Kidney capillary endothelial cell (primary cell): ENCODE measurements around the gene ARMC7.

ENCODE experiments used
- DNase-seq: peaks from one replicate; pipeline ENCODE4 v3.0.0-alpha.2; 2018; ENCODE audit warnings: low spot score

Gene ARMC7

DNA sequence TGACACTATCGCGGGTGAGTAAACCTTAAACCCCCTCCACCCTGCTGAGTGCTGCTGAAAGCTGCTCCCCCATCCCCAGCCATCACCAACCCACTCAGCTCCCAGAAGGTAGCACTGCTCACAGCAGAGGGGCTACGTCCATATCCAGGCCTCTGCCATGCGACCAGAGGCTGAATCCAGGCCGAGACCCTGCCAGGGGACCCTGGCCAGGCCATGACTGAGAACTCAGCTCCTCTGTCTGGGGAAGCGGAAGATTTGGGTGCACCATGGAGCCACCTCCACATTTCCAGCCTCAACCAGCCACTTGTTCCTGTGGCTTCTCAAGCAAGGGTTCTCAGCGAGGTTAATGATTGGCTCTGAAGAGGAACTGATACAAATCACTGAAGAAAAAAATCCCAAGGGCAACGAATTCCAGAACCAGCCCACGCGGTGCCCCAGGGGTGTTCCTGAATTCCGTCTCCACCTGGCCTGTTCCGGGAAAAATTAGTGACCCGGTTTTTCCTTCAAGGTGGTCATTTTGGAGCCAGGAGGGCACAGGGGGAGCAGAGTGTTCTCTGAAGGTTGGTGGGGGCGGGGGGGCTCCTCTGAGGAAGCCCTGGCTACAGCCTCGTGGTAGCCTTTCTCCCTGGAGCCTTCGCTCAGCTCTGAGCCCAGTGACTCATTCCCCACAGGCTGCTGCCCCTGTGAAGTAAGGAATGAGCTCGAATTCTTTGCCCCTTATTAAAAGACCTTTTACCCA, 31.3 kb upstream of the ARMC7 start:
- no peak for DNase-seq

DNA sequence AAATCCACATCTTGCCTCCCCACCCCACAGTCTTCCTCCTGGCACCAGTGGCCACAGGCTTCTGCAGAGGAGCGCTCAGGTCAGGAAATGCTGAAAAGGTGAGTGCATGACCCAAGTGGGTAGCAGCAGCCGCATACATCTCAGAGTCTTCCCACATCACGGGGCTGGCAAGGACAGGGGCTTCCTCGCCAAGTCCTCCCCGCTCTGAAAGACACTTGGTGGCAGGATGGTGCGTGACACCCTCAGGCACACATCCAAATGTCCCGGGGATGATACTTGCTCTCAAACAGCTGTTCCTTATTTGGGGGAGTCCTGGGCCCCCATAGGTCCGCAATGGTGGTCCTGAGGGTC, 30.8 kb upstream of the ARMC7 start:
- no peak for DNase-seq

DNA sequence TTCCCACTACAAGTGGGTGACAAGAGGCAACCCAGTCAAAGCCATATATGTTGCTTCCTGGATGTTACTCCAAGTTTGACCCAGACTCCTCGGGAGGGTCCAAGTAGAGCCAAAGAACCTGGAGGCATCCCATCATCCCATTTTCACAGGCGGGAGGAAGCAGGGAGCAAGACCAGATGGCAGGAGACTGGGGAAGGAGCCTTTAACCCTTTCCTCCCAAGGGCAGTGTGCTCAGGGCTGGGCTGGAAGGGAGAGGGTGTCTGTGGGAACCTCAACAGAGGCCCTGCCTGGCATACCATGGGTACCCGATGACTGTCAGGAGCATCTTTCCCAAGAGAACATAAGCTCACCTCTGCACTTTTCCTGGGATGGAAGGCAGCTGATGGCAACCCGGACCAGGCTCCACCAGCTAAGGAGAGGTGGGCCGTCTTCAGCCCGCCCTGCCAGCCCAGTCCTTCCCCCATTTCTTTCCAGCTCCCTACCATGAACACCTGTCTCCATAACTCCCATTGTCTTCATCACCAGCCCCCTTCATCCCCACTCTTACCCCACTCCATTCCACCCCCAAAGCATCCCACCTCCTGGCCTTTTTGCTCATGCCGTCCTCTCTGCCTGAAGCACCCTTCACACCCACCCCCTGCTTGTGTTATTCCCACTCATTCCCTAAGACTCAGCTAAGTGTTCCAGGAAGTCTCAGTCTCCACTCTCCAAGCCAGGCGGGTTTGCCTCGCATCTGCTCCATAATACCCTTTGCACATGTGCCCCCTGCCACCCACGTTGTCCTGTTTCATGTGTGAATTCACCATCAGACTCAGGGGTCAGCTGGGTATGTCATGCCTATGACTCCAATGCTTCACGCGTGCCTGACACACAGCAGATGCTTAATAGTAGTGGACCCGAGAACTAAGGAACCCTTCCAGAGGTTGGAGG, 27.9 kb upstream of the ARMC7 start:
- DNase-seq = no peak

DNA sequence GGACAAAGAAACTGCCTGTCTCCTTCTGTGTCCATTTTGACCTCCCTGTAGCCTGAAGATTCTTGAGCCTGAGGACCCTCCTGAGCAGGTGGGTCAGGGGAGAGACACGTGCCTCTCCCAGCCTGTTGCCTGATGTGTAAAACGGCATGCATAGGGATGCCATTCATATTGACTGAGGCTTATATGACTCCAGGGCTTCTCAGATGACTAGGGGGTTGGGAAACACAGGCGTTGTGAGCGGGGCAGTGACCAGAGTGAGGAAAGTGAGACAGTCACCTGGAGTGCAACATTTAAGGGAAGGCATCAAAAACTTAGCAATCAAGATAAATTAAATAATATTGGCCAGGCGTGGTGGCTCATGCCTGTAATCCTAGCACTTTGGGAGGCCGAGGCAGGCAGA, 27.1 kb upstream of the ARMC7 start:
- DNase-seq = no peak

DNA sequence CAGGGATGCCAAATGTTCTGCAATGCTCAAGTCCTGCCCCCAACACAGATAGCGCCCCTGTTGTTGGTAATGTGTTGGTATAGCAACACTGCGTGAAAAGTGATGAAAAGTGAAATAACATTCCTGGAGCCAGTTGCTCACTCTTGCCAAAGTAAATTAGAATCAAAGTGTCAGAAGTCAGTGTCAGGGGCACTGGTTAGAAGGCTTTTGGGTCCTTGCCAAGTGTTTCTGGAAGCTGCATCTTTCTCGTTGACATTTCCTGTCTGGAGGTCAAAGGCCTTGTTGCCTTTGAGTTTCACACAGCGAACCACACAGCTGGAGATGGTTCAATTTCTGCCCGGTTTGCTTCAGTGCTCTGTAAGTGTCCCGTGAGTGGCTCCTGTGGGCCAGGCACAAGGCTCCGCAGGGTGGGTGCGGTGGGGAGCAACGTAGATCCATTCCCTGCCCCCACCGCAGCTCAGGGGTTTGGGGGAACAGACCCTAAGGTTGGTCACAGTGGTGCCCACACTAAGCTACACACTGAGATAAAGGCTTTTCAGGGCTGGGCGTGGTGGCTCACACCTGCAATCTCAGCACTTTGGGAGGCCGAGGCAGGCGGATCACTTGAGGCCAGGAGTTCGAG, 25.6 kb upstream of the ARMC7 start:
- DNase-seq = peak; percentile 78

DNA sequence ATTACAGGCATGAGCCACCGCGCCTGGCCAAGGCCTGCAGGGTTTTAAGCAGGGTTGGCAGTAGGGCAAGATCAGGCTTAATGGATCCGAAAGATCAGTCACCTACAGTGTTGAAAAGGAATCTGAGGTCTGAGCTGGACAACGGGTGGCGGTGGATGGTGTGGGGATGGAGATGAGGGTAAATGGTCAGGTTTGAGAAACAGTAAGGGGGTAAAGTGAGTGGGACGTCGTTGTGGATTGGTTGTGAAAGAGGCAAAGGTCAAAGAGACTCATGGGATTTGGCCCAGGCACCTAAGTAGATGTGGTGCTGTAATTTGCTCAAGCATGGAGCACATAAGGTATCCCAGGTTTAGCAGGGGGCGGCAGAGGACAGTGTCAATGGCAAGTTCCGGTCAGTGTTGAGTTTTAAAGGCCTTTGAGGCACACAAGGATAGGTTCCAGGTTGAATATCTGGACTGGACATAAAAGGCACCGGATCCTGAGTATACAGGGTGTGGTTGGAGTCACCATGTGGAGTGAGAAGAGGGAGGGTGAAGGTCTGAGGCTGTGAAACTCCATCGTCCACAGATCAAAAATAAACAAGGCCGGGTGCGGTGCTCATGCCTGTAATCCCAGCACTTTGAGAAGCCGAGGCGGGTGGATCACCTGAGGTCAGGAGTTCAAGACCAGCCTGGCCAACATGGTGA, 23.1 kb upstream of the ARMC7 start:
- DNase-seq = no peak

DNA sequence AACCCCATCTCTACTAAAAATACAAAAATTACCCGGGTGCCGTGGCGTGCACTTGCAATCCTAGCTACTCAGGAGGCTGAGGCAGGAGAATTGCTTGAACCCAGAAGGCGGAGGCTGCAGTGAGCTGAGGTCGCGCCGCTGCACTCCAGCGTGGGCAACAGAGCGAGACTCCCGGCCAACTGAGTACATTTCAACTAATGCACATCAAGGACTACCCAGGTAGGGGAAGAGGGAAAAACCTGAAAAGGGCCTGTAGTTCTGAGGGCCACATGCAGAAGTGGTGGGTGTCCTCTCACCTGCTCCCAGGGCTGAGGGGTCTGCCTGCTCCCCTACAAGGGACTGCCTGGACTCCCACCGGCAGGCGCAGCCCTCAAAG, 22.6 kb upstream of the ARMC7 start:
- no peak for DNase-seq

DNA sequence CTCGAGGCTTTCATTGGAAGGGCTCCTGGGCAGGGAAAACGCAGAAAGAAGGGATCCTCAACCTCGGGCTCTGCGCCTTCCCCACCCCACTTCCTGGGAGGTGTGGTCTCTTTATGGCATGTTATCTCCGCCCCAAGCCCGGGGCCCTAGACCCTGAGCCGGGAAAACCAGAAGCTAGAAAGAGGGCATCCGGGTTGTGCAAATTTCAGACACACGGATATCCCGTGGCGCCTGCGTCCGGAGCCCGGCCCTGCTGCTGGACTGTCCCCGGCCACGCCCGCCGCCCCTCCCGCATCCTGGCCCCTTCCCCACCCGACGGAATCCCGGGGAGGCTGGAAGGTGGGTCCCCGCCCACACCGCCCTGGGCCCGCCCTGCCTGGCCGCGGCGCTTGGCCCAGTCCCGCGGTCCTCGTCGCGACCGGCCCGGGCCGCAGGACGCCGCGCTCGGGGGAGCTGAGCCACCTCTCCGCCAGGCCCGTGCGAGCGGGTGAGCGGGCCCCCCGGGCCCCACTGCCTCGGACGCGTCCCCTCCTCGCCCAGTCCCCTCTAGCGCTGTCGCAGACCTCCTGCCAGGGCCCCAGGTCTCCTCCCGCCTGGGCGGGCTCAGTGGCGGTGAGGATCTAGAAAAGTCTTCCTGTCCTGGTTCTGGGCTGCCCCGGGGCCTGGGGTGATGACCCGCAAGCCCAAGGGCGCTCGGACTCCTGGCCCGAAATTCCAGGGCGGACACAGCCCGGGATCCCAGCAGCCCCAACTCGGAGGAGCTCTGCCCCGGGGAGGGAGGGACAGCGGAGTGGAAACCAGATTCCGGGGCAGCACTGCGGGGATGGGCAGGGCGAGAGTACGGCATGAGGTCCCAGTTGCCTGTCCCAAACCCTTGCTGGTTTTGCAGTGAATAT, 22.0 kb upstream of the ARMC7 start, which contains the start of gene SLC16A5:
Gene SLC16A5 (plus strand): TSS at position 397 of the 896 bp plus-strand sequence. CDS start 5,683 bp downstream, outside the sequence.
- peak; percentile 87 for DNase-seq

DNA sequence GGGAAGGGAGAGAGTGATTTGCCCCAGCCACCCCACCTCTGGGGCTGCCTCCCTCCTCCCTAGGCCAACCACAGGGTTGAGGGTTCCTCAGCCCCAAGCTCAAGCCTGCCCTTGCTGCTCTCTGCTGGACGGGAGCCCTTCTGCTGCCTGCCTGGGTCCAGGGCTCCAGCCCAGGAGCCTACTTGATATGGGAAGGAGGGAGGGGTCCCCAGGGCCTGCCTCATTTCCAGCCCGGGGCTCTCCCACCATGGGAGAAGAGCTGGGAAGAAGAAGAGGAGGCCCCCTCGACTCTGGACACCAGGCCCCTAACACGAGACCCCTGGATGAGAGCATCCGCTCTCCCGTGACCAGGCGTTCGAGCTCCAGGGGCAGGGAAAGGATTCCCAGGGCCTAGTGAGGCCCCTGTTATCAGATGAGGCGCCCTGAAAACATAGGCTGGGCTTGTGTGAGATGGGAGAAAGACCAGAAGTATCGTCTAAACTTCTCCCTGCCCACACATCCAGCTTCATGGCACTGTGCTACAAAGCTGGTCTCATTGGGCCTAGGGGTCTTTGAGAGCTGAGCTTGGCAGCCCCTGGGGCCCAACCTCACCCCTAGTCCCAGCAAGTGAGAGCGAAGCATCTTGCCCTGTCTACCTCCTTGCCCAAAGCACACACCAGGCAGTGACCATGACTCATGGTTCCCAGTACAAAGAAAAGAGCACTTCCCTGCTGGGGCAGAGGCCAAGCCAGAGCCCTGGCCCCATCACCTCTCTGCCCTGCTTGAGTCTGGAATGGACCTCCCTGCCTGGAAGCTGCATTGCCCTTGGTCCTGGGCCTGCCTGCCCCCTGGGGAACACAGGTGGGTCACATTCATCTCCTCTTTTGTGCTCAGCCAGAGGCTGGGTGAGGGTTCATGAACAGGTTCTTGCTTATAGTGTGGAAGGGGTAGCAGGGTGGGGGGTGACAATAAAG, 21.0 kb upstream of the ARMC7 start:
- no peak for DNase-seq

DNA sequence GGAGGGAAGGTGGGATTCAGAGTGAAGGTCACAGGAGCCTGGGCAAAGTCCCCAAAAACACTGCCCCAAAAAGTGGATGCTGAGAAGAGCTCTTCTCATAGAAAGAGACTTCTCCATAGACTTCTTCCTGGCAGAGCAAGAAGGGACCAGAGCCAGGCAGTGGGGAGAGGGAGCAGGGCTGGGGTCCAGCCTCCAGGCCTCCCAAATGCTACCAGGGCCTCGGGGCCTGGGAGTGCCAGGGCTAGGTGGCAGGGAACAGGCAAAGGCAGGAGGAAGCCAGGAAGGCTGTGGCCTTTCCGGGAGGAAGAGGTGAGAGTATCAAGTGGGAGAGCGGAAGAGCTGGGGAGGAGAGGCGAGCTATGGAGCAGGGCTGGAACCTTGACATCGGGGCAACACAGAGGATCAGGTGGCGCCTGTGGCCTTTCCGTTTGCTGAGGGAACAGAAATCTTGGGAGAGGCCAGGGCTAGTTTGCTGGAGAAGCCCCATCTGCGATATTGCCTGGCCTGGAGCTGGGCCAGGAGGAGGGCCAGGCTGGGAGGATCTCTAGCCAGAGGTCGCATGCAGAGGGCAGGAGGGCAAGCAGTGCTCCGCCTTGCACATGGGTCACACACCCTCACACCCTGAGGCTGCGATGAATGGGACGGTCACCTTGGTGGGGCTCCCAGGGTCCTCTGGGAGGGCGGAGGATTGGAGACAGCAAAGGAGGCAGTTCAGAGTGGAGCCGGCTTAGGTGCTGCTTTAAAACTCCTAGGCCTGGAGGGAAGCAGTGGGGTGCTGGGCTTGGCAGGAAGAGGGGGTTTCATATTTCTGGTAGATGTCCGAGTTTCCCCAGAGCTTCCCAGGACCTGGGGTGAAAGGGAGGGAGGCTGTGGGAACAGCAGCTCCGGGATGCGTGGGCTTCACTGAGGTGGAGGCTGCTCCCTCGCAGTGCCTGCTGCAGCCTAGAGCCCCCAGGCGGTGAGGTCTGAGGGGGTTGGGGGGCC, 18.6 kb upstream of the ARMC7 start:
- no peak for DNase-seq

DNA sequence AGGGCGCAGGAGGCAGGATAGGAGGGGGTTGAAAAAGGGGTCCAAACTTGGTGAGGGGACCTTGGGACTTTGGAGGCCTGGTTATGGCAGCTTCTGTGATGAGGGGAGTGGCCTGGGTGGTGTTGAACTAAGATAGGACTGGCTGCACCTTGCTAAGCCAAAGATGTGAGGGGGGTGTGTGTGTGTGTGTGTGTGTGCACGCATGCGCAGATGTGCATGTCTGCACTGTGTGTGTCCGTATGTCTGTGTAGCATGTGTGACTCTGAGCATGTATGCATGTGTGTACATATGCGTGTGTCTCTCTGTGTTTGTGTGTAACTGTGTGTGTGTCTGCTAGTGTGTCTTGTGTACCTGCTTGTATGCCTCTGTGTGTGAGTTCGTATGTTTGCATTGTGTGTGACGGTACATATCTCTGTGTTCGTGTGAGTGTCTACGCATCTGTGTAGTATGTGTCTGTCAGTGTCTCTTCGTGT, 17.9 kb upstream of the ARMC7 start:
- no peak for DNase-seq

DNA sequence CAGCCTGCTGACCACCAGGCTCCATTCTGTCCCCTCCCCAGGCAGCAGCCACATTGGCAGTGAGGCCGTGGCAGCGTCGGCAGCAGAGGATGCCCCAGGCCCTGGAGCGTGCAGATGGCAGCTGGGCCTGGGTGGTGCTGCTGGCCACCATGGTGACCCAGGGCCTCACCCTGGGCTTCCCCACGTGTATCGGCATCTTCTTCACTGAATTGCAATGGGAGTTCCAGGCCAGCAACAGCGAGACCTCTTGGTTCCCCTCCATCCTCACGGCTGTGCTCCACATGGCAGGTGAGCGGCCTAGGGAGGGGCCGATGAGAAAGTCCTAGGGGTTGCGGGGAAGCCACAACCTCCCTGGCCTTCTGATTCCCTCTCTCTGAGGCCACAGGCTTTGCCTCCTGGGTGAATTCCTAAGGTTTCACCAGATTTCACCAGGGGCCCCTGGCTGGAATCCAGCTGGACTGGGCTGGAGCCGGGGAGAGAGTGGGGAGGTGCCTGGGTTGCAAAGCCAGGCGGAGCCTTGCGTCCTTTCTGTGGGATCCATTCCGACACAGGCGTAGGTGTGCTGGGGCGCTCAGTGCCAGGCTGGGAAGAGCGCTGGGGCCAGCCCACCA, 16.1 kb upstream of the ARMC7 start:
- DNase-seq = no peak

DNA sequence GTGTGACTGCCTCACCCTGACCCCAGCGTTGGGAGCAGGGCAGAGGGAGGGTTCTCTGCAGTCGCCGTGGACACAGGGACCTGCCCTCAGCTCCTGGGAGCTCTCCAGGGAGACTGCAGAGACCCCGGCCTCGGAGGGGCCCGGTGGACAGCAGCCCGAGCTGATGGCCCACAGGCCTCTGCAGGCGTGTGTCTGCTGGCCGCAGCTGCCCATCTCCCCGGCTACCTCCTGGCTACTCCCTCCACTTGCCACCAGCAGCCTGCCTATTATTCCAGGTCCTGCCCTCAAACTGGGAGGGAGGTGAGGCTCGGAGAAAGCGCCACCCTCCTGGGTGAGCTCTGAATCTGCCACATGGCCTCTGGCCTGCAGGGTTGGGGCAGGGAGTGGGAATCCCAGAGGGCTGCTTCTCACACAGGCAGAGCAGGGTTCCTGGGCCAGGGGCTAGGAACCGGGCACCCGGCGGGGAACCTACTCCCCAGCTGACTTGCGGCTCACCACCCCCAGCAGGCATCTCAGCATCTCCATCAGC, 14.8 kb upstream of the ARMC7 start:
- no peak for DNase-seq

DNA sequence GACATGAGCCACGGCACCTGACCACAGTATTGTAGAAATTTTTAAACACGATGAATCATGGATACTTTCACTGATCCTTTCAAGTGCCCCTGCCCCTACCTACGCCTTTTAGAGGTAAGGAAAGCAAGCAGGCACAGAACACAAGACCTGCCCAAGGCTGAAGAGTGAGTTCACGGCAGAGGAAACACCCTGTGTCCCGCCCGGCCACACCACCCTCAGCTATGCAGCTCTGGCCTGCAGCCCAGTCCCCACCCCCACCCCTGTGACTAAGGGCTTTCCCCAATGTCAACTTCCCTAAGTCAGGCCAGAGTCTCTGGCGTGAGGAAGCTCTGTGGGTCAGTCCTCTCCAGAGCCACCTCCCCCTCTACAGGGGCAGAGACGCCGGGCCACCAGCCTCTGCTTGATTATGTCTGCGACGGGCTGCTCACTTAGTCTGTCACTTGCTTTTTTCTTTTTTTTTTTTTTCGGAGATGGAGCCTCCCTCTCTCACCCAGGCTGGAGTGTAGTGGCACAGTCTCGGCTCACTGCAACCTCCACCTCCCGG, 13.6 kb upstream of the ARMC7 start:
- DNase-seq = peak; percentile 93

DNA sequence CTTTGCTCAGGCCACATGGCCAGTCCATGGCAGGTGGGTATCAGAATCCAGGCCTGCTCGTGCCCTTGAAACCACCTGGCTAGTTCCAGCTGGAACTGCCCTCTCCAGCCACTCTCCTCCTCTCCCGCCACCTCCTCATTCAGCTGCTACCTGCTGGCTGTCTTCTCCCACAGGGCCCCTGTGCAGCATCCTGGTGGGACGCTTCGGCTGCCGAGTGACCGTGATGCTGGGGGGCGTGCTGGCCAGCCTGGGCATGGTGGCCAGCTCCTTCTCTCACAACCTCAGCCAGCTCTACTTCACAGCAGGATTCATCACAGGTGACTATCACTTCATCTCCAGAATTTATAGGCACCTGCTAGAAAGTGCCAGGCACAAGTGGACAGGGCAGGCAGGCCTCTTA, 11.9 kb upstream of the ARMC7 start:
- DNase-seq = no peak

DNA sequence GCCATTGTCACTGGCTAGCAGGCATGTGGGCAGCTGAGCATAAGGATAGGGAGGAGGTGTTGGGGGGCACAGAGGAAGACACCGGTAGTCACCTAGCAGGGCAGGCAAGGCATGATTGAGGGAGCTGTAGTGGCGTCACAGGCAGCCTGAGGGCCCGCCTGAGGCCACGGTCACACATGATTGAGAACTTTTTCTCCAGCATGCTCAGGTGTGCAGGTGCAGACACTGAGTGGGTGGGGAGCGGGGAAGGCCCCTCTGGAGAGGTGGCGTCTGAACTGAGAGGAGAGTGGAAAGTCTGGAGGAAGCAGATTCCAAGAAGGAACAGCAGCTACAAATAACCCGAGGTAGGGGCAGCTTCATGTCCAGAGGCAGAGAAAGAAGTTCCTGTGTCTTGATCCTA, 10.9 kb upstream of the ARMC7 start:
- DNase-seq = no peak

DNA sequence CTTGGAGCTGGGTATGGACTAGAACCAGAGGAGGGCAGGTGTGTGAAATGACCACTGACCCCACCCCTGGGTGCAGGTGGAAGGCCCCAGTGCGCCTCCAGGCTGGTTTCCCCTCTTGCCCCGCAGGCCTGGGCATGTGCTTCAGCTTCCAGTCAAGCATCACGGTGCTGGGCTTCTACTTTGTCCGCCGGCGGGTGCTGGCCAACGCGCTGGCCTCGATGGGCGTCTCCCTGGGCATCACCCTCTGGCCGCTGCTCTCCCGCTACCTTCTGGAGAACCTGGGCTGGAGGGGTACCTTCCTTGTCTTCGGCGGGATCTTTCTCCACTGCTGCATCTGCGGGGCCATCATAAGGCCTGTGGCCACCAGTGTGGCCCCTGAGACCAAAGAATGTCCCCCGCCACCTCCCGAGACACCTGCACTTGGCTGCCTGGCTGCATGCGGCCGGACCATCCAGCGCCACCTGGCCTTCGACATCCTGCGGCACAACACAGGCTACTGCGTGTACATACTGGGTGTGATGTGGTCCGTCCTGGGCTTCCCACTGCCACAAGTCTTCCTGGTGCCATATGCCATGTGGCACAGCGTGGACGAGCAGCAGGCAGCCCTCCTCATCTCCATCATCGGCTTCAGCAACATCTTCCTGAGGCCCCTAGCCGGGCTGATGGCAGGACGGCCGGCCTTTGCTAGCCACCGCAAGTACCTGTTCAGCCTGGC, 9.7 kb upstream of the ARMC7 start:
- DNase-seq = no peak
